CD4-positive, CD25-positive, alpha-beta regulatory T cell (primary cell): ENCODE measurements around the gene UBR4. TPM values are rescaled to one million over a fixed set of nuclear protein-coding genes. Genes with fewer than 3 reads are reported as not detected.
"Not testable (repeated sequence)": the region's sequence is repeated elsewhere in the genome, so short reads cannot be mapped to it uniquely, and the experiment has no call there.

ENCODE experiments used
- ATAC-seq, 2 donors: fragments of 150-1000 bp; cut with Tn5 transposase; one replicate each; pipeline ENCODE4 v1.10.0; 2021; ENCODE audit warnings: low read depth in 2 of 2, moderate number of reproducible peaks in 2 of 2, moderate library complexity in 1 of 2
- DNase-seq, 3 donors: peaks; one replicate each; pipeline versions ENCODE4 v3.0.0 to v3.0.0-alpha.2; 2012 to 2022; ENCODE audit warnings: mixed read lengths in 1 of 3
- H3K27ac ChIP-seq: one replicate; pipeline ENCODE4 v1.7.0; 2013; ENCODE audit warnings: mild to moderate bottlenecking, low read length; ENCODE audit not compliant: insufficient read depth, poor library complexity, severe bottlenecking
- H3K27me3 ChIP-seq: one replicate; pipeline ENCODE4 v1.7.0; 2013; ENCODE audit warnings: low read length; ENCODE audit not compliant: control insufficient read depth, insufficient read depth
- H3K36me3 ChIP-seq: one replicate; pipeline ENCODE4 v1.7.0; 2013; ENCODE audit warnings: mild to moderate bottlenecking, low read length, moderate library complexity; ENCODE audit not compliant: control insufficient read depth, insufficient read depth
- H3K4me1 ChIP-seq: 2 replicates; pipeline ENCODE4 v1.7.0; 2013; ENCODE audit warnings: mild to moderate bottlenecking, low read length; ENCODE audit not compliant: insufficient read depth, control insufficient read depth, poor library complexity, severe bottlenecking
- H3K4me3 ChIP-seq: one replicate; pipeline ENCODE4 v1.7.0; 2013; ENCODE audit warnings: low read depth, mild to moderate bottlenecking, low read length, moderate library complexity
- H3K9me3 ChIP-seq, 2 experiments: 1 replicate in 1 of 2; 2 replicates in 1 of 2; pipeline ENCODE4 v1.7.0; 2013; ENCODE audit warnings: low read length in 2 of 2, mild to moderate bottlenecking in 1 of 2, moderate library complexity in 1 of 2; ENCODE audit not compliant: control insufficient read depth in 2 of 2
- H3K27ac Mint-ChIP-seq, 3 donors: one replicate each; pipeline ENCODE4 v1.8.0; 2020 to 2022; ENCODE audit warnings: mild to moderate bottlenecking in 3 of 3, mixed read lengths in 3 of 3, moderate library complexity in 2 of 3
- H3K27me3 Mint-ChIP-seq: one replicate; pipeline ENCODE4 v1.8.0; 2022; ENCODE audit warnings: mild to moderate bottlenecking, mixed read lengths
- H3K36me3 Mint-ChIP-seq: one replicate; pipeline ENCODE4 v1.8.0; 2020; ENCODE audit warnings: mixed read lengths
- H3K4me1 Mint-ChIP-seq, 4 donors: one replicate each; pipeline ENCODE4 v1.8.0; 2020 to 2022; ENCODE audit warnings: mixed read lengths in 4 of 4, mild to moderate bottlenecking in 1 of 4
- H3K4me3 Mint-ChIP-seq, 4 donors: one replicate each; pipeline ENCODE4 v1.8.0; 2020 to 2022; ENCODE audit warnings: mild to moderate bottlenecking in 4 of 4, mixed read lengths in 4 of 4, moderate library complexity in 3 of 4
- H3K9me3 Mint-ChIP-seq, 7 donors: one replicate each; pipeline ENCODE4 v1.8.0; 2020 to 2022; ENCODE audit warnings: mixed read lengths in 7 of 7, mild to moderate bottlenecking in 3 of 7, moderate library complexity in 2 of 7
- polyA plus RNA-seq, 4 donors: library from polyadenylated mRNA; unstranded; fragments of 300-500 nt; fragmentation: Illumina TruSeq; gene quantifications; one replicate each; pipeline ENCODE4 v1.2.3, GENCODE V29; 2021
- total RNA-seq: library from RNA; stranded (reverse); gene quantifications from one replicate; pipeline ENCODE4 v1.2.3, GENCODE V29; 2022

Gene UBR4
- total and polyA plus RNA-seq, 5 donors from 2014 or later, result 9.9 to 173 (median 12.4) TPM

DNA sequence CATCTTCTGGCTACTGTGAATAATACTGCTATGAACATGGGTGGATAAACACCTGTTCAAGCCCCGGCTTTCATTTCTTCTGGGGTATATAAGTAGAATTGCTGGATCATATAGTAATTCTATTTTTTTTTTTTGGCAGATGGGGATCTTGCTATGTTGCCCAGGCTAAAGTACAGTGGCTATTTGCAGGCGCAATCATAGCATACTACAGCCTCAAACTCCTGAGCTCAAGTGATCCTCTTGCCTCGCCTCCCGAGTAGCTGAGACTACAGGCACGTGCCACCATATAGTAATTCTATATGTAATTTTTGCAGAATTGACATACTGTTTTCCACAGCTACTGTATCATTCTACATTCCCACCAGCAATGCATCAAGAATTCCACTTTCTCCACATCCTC is 27.8 kb downstream of the UBR4 start:
- ATAC-seq, result no peak
- H3K36me3 Mint-ChIP-seq, result peaks cover 71% of the 10 kb centered on the region

DNA sequence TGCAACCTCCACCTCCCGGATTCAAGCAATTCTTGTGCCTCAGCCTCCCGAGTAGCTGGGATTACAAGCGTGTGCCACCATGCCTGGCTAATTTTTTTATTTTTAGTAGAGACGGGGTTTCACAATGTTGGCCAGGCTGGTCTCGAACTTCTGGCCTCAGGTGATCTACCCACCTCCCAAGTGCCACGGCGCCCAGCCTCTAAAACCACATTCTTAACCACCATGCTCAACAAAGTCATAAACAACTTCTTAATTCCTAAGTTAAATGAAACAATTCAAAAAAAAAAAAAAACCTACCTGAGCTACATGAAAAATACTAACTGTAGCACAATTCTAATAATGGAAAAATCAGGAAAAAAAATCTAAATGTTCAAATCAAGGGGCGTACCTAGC is 29.8 kb downstream of the UBR4 start:
- peaks cover 20 to 40% (median 23%) of the 10 kb centered on the region in 4 donors for H3K4me1 Mint-ChIP-seq
- H3K27ac Mint-ChIP-seq, result peak overlapping the region in 1 of 3 donors; percentile 81
- H3K9me3 ChIP-seq, H3K27me3 ChIP-seq, H3K27me3 Mint-ChIP-seq, H3K9me3 Mint-ChIP-seq, H3K4me1 ChIP-seq, ATAC-seq, H3K4me3 ChIP-seq: not testable (repeated sequence)
- peak in 1 of 3 donors; percentile 23 for DNase-seq
- Histone ChIP-seq H3K36me3 (peaks cover 81% of the 10 kb centered on the region), H3K27ac (peak overlapping the region; percentile 35)
- peaks cover 70% of the 10 kb centered on the region for H3K36me3 Mint-ChIP-seq
- peak overlapping the region in 1 of 4 donors; percentile 54 for H3K4me3 Mint-ChIP-seq

More for the DNA sequence above, 27.8 kb downstream of the UBR4 start:
- H3K36me3 ChIP-seq, result peaks cover 79% of the 10 kb centered on the region
- Mint-ChIP-seq H3K27me3 (no peaks in the 10 kb centered on the region), H3K4me1 (peaks cover 18 to 40% (median 25%) of the 10 kb centered on the region in 4 donors), H3K4me3 (no peak overlapping the region), H3K9me3 (no peaks in the 10 kb centered on the region), H3K27ac (peak overlapping the region in 1 of 3 donors; percentile 69)
- DNase-seq, result no peak
- peaks cover 8% of the 10 kb centered on the region for H3K4me1 ChIP-seq
- no peaks in the 10 kb centered on the region for H3K9me3 ChIP-seq
- H3K4me3 ChIP-seq, result no peak overlapping the region
- no peaks in the 10 kb centered on the region for H3K27me3 ChIP-seq
- no peak overlapping the region for H3K27ac ChIP-seq

DNA sequence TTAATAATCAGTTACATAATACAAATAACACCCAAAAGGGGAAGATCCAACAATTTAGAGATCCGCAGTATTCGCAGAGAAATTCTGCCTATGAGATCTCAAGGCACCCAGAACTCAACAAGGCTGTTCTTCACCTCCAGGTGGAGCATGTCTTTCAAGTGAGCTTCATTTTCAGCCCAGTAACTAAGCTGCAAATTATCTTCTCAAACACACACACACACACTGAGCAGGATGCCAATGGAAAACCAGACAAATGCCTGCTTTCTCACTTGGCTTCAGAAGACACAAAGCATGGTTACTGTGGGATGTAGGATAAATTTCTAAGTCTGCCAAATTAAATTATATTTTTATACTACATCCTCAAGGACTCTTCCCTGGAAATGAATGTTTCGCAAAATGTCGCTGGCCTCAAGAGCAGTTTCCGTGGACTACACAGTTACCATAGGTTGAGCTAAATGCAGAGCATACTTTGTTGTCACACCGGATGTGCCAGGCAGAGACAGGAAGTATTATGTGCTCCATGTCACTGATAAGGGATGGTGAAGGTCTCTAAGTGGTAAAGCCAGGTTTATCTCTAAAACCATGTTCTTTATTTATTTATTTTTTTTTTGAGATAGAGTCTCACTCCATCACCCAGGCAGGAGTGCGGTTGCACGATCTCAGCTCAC is 30.3 kb downstream of the UBR4 start:
- peaks cover 8% of the 10 kb centered on the region for H3K4me1 ChIP-seq
- Mint-ChIP-seq H3K36me3 (peaks cover 70% of the 10 kb centered on the region), H3K27ac (peak overlapping the region; percentile 67 to 84 (median 81)), H3K4me3 (peak overlapping the region in 1 of 4 donors; percentile 21), H3K9me3 (no peaks in the 10 kb centered on the region), H3K4me1 (peaks cover 21 to 40% (median 23%) of the 10 kb centered on the region in 4 donors), H3K27me3 (no peaks in the 10 kb centered on the region)
- peak overlapping the region; percentile 35 for H3K27ac ChIP-seq
- no peaks in the 10 kb centered on the region for H3K9me3 ChIP-seq
- H3K36me3 ChIP-seq, result peaks cover 81% of the 10 kb centered on the region
- no peaks in the 10 kb centered on the region for H3K27me3 ChIP-seq
- DNase-seq (peak in 2 of 3 donors; percentile 44 to 78), ATAC-seq (peak; percentile 83 to 93)
- H3K4me3 ChIP-seq, result peak overlapping the region; percentile 38

DNA sequence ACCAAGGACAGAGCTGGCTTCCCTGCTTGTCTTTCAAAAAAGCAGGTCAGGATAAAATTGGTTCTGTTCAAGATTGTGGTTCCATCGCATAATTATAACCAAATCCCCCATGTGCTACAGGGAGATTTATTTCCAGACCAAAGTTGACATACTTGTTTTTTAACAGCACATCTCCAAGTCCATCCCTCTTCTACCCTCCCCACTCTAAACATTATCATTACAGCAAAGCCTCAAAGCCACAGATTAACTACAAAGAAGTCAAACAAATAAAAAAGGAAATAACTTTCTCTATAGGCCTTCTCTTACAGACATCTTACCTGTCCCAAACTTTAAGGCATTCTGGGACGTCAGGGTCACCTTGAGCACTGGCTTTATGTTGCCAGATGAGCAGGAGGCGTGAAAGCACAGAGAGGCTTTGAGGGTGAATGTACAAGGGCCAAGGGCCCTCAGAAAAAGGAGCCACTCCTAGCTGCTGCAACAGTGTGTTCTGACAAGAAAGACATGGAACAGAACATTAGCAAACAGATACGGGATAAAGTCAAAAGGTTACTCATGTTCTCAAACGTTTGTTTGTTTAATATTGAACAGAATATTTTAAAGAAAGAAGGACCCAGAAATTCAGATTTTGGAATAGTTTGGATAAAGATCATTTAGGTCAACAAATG is 31.2 kb downstream of the UBR4 start:
- no peaks in the 10 kb centered on the region for H3K27me3 ChIP-seq
- peaks cover 67% of the 10 kb centered on the region for H3K36me3 Mint-ChIP-seq
- peaks cover 8% of the 10 kb centered on the region for H3K4me1 ChIP-seq
- no peaks in the 10 kb centered on the region for H3K9me3 ChIP-seq
- DNase-seq (no peak), ATAC-seq (no peak)
- peaks cover 81% of the 10 kb centered on the region for H3K36me3 ChIP-seq
- no peak overlapping the region for H3K4me3 ChIP-seq
- H3K27me3 Mint-ChIP-seq, result no peaks in the 10 kb centered on the region
- no peak overlapping the region for H3K4me3 Mint-ChIP-seq
- peaks cover 21 to 40% (median 23%) of the 10 kb centered on the region in 4 donors for H3K4me1 Mint-ChIP-seq
- H3K27ac ChIP-seq, result no peak overlapping the region
- H3K27ac Mint-ChIP-seq, result peak overlapping the region; percentile 67 to 84 (median 81)
- no peaks in the 10 kb centered on the region for H3K9me3 Mint-ChIP-seq

DNA sequence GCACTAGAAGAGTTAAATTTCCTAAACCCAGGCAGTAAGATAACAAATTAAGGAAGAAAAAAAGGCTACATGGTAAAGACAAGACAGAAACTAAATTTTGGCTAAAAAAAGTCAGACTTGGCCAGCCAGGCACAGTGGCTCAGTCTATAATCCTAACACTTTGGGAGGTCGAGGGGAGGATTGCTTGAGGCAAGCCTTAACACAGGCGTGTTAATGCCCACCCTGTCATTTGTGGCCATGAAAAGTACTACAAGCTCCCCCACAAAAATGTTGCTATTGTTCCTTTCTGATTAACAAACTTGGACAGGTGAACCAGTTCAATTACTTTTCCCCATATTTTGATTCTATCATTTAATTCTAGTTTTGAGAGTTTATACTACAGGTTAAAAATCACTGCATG is 32.3 kb downstream of the UBR4 start:
- H3K4me3 ChIP-seq, result no peak overlapping the region
- Mint-ChIP-seq H3K27ac (peak overlapping the region in 2 of 3 donors; percentile 5 to 42), H3K4me1 (peaks cover 21 to 40% (median 23%) of the 10 kb centered on the region in 4 donors), H3K4me3 (no peak overlapping the region), H3K27me3 (no peaks in the 10 kb centered on the region), H3K9me3 (no peaks in the 10 kb centered on the region), H3K36me3 (peaks cover 71% of the 10 kb centered on the region)
- H3K4me1 ChIP-seq, result peaks cover 8% of the 10 kb centered on the region
- no peak overlapping the region for H3K27ac ChIP-seq
- ATAC-seq (no peak), DNase-seq (no peak)
- H3K27me3 ChIP-seq, result no peaks in the 10 kb centered on the region
- H3K9me3 ChIP-seq, result no peaks in the 10 kb centered on the region
- peaks cover 82% of the 10 kb centered on the region for H3K36me3 ChIP-seq

DNA sequence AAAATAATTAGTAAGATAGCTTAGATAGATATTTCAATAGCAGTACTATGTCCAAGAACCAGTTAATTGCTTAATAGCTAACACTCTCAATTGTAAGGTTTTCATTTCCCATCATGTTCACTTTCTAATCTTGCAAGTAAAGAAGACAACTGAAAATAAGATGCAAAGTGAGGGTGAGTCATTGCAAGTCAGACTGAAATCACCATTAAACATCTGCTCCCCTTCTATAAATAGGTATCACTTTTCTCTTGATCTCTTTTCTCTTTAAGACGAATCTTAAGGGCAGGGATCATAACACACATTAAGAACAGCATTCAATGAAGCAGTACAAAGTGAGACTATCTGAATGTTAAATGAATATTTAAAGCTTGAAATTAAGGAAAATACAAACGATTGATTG is 40.4 kb downstream of the UBR4 start:
- DNase-seq, result peak in 1 of 3 donors; percentile 12
- no peaks in the 10 kb centered on the region for H3K27me3 Mint-ChIP-seq
- H3K27ac ChIP-seq, result no peak overlapping the region

DNA sequence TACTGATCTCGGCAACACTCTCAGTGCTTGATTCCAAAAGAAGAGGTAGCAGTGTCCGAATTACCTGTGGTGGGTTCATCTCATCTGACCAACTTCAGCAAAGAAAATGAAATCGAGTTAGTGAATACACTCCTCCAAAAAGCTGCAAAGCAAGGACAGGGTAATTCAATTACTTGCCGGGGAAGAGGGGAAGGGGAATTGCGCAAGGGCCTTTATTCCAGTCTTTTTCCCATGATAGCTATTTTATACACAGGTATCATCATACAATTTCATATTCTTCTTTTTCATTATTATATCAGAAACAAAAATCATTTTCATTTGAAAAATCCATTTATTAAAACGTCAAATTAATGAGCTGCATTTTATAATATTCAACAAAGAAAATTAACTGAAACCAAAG is 42.9 kb downstream of the UBR4 start:
- Mint-ChIP-seq H3K4me3 (no peak overlapping the region), H3K9me3 (no peaks in the 10 kb centered on the region), H3K27me3 (no peaks in the 10 kb centered on the region), H3K27ac (no peak overlapping the region), H3K36me3 (peaks cover 75% of the 10 kb centered on the region), H3K4me1 (peaks cover 0 to 2% (median 0%) of the 10 kb centered on the region in 4 donors)
- DNase-seq (no peak), ATAC-seq (no peak)
- H3K27me3 ChIP-seq, result no peaks in the 10 kb centered on the region
- no peak overlapping the region for H3K4me3 ChIP-seq
- H3K27ac ChIP-seq, result no peak overlapping the region
- peaks cover 99% of the 10 kb centered on the region for H3K36me3 ChIP-seq
- no peaks in the 10 kb centered on the region for H3K4me1 ChIP-seq
- no peaks in the 10 kb centered on the region for H3K9me3 ChIP-seq

More for the DNA sequence above, 40.4 kb downstream of the UBR4 start:
- H3K4me3 ChIP-seq, result no peak overlapping the region
- Mint-ChIP-seq H3K27ac (peak overlapping the region in 1 of 3 donors; percentile 42), H3K9me3 (no peaks in the 10 kb centered on the region), H3K4me1 (peaks cover 0 to 2% (median 0%) of the 10 kb centered on the region in 4 donors), H3K4me3 (no peak overlapping the region), H3K36me3 (peaks cover 76% of the 10 kb centered on the region)
- H3K4me1 ChIP-seq, result no peaks in the 10 kb centered on the region
- ATAC-seq, result no peak
- no peaks in the 10 kb centered on the region for H3K27me3 ChIP-seq
- peaks cover 97% of the 10 kb centered on the region for H3K36me3 ChIP-seq
- no peaks in the 10 kb centered on the region for H3K9me3 ChIP-seq
